GM12872 (cell line): ENCODE measurements around the gene RANGRF.

ENCODE experiments used
- CTCF ChIP-seq: IDR thresholded peaks from 3 replicates; pipeline ENCODE4 v1.5.1; 2011; ENCODE audit warnings: low read depth, mild to moderate bottlenecking, low read length, moderate library complexity; ENCODE audit not compliant: insufficient read depth

Gene RANGRF, protein sequence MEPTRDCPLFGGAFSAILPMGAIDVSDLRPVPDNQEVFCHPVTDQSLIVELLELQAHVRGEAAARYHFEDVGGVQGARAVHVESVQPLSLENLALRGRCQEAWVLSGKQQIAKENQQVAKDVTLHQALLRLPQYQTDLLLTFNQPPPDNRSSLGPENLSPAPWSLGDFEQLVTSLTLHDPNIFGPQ

DNA sequence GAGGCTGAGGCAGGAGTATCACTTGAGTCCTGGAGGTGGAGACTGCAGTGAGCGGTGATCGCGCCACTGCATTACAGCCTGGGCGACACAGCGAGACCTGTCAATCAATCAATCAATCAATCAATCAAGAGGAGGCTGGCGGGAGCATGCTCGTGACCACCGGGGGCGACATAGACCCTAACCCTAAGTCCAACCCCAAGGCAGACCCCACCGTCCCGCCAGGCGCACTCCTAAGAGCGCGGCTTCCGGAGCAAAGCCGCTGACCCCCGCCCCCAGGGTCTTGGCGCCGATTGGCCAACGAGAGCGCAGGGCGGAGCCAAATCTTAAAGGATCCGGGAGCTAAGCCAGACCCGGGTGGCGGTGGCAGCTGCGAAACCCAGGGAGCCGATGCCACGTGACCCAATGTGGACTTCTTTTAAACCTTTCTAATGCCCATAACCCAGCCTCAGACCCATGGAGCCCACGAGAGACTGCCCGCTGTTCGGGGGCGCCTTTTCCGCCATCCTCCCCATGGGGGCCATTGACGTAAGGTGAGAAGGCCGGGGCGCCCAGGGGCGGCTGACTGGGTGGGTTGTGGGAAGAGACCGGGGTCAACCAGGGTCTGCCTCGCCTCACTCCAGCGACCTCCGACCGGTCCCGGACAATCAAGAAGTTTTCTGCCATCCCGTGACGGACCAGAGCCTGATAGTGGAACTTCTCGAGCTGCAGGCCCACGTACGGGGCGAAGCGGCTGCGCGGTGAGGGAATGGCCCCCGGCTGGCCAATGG lies at the start of gene RANGRF:
Gene RANGRF, plus strand, starts transcription at position 335 of the 767 bp plus-strand sequence. Its CDS starts 119 bp downstream, at position 454.
- TF ChIP-seq CTCF = no peak

DNA sequence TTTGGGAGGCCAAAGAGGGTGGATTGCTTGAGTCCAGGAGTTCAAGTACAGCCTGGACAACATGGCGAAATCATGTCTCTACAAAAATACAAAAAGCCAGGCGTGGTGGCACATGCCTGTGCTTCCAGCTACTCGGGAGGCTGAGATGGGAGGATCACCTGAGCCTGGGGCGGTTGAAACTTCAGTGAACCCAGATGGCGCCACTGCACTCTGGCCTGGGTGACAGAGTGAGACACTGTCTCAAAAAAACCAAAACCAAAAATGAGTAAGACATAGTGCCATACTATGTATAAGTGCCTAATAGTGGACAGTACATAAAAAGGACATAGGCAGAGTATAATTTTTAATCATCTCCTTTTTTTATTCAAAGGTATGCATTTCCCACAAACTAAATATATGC lies 44.6 kb upstream of the RANGRF start:
- TF ChIP-seq CTCF = 0 out of 3 replicates have a peak, but pooled peaks have one; percentile 9

GRCh38 chr17:8244768-8245167 lies 43.7 kb upstream of the RANGRF start:
- TF ChIP-seq CTCF = no peak

GRCh38 chr17:8248751-8249607 lies 39.5 kb upstream of the RANGRF start, which contains the start of gene PFAS:
Gene PFAS, plus strand, starts transcription at chr17:8249289. Its CDS starts 4,649 bp downstream, at chr17:8253938.
- no peak for TF ChIP-seq CTCF

- no peak for TF ChIP-seq CTCF
Measured at GRCh38 chr17:8249621-8250500, 38.6 kb upstream of the RANGRF start.

GRCh38 chr17:8253801-8254200 lies 34.7 kb upstream of the RANGRF start:
- no peak for TF ChIP-seq CTCF

- TF ChIP-seq CTCF = no peak
Measured at GRCh38 chr17:8254881-8255280, 33.6 kb upstream of the RANGRF start.
